Suprapubic skin (tissue), 4 donors: ENCODE measurements around the gene BANP.

Experiments used
- EP300 ChIP-seq: sonication (generic); formaldehyde crosslinking; IDR thresholded peaks from one replicate; pipeline ENCODE4 v1.6.1; 2017; ENCODE audit warnings: antibody characterized with exemption
- POLR2A ChIP-seq, 2 donors: fragments of 450-650 bp; IDR thresholded peaks; one replicate each; pipeline ENCODE4 v1.6.1; 2017; ENCODE audit warnings: antibody characterized with exemption in 2 of 2, mild to moderate bottlenecking in 2 of 2, moderate library complexity in 2 of 2
- POLR2AphosphoS5 ChIP-seq, 3 donors: sonication (generic); formaldehyde crosslinking; IDR thresholded peaks; one replicate each; pipeline ENCODE4 v1.6.1; 2017; ENCODE audit warnings: antibody characterized with exemption in 3 of 3
- TF ChIP-seq, protein P1 (sequence below), 2 donors: fragments of 200-600 bp in 1 of 2; fragments of 450-650 bp in 1 of 2; sonication (generic) in 1 of 2; IDR thresholded peaks; one replicate each; pipeline ENCODE4 v1.5.1; 2016 to 2019; ENCODE audit warnings: antibody characterized with exemption in 2 of 2, mild to moderate bottlenecking in 1 of 2, moderate library complexity in 1 of 2

DNA sequence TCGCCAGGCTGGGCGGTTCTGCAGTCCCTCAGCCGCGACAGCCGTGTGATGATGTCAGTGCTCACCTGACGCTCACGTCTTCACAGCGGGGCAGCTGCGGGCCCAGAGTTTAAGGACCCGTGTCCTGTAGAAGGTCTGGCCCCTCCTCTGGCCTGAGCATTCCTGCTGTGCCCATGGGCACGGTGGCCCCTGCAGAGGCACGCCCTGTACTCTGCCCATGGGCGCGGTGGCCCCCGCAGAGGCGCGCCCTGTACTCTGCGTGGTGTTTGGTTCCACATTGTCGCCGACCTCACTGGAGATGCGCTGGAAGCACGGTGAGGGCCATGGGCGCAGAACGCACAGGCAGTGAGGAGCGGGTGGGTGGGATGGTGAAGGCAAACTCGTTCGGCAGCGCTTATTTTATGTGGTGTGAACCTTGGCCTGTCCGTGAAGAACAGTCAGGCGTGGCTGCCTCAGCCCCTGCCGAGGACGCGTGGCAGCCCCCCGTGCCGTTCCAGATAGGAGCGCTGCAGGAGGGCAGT lies 122.0 kb downstream of the BANP start:
- no peak for TF ChIP-seq POLR2A (IDR thresholded peaks at IDR 0.05)
- TF ChIP-seq, protein P1, sequence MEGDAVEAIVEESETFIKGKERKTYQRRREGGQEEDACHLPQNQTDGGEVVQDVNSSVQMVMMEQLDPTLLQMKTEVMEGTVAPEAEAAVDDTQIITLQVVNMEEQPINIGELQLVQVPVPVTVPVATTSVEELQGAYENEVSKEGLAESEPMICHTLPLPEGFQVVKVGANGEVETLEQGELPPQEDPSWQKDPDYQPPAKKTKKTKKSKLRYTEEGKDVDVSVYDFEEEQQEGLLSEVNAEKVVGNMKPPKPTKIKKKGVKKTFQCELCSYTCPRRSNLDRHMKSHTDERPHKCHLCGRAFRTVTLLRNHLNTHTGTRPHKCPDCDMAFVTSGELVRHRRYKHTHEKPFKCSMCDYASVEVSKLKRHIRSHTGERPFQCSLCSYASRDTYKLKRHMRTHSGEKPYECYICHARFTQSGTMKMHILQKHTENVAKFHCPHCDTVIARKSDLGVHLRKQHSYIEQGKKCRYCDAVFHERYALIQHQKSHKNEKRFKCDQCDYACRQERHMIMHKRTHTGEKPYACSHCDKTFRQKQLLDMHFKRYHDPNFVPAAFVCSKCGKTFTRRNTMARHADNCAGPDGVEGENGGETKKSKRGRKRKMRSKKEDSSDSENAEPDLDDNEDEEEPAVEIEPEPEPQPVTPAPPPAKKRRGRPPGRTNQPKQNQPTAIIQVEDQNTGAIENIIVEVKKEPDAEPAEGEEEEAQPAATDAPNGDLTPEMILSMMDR (IDR thresholded peaks at IDR 0.05), result no peak
- no peak for TF ChIP-seq POLR2AphosphoS5 (IDR thresholded peaks at IDR 0.05)
- no peak for TF ChIP-seq EP300
